IMR-90 (cell line): ENCODE results near the gene GLS2. TPM values are rescaled to one million over a fixed set of nuclear protein-coding genes. Genes with fewer than 3 reads are reported as not detected.

ENCODE experiments used
- ATAC-seq: fragments of 200-7000 bp; cut with Tn5 transposase; 2 replicates; pipeline ENCODE4 v1.9.1; 2020; ENCODE audit warnings: low read depth, mild to moderate bottlenecking, moderate library complexity
- BruUV-seq: library from RNA; stranded (reverse); fragments of 400-500 nt; replicated peaks from 2 replicates; lab custom pipeline; 2021; lab: Mats Ljungman, UMichigan
- CTCF ChIA-PET: fragments of 300-600 bp; formaldehyde crosslinking; extraction: SDS; loops from one replicate; lab custom pipeline; 2021; ENCODE audit warnings: antibody characterized with exemption; lab: Yijun Ruan, JAX
- POLR2A ChIA-PET: fragments of 300-600 bp; sonication (Branson Sonifier 250); formaldehyde crosslinking; loops from one replicate; lab custom pipeline; 2022; ENCODE audit warnings: antibody characterized with exemption; ENCODE audit not compliant: unreplicated experiment; lab: Charles Lee
- DNase-seq: peaks from one replicate; pipeline ENCODE4 v3.0.0; 2013
- H2AFZ ChIP-seq: replicated peaks from 2 replicates; pipeline ENCODE3; 2013; ENCODE audit warnings: low read length, mild to moderate bottlenecking; ENCODE audit not compliant: poor library complexity
- H2AK5ac ChIP-seq: 2 replicates; pipeline ENCODE4 v1.6.1; 2013; ENCODE audit warnings: low read depth, low read length, inconsistent platforms
- H2AK9ac ChIP-seq: replicated peaks from 2 replicates; pipeline ENCODE3; 2013; ENCODE audit warnings: mild to moderate bottlenecking, low read depth, low read length, moderate library complexity; ENCODE audit not compliant: poor library complexity
- H2BK120ac ChIP-seq: 2 replicates; pipeline ENCODE4 v1.6.1; 2013; ENCODE audit warnings: low read depth, low read length, inconsistent platforms
- H2BK15ac ChIP-seq: 3 replicates; pipeline ENCODE4 v1.6.1; 2013; ENCODE audit warnings: low read depth, low read length, inconsistent platforms
- H2BK20ac ChIP-seq: 2 replicates; pipeline ENCODE4 v1.6.1; 2013; ENCODE audit warnings: low read depth, mild to moderate bottlenecking, inconsistent platforms, low read length, moderate library complexity
- H2BK5ac ChIP-seq: 2 replicates; pipeline ENCODE4 v1.6.1; 2013; ENCODE audit warnings: mild to moderate bottlenecking, low read depth, low read length, inconsistent platforms; ENCODE audit not compliant: poor library complexity, severe bottlenecking
- H3K14ac ChIP-seq: replicated peaks from 2 replicates; pipeline ENCODE4 v1.6.1; 2013; ENCODE audit warnings: low read depth, low read length, inconsistent platforms
- H3K18ac ChIP-seq: 2 replicates; pipeline ENCODE4 v1.6.1; 2013; ENCODE audit warnings: low read depth, low read length, control low read depth
- H3K23ac ChIP-seq: 2 replicates; pipeline ENCODE4 v1.6.1; 2013; ENCODE audit warnings: low read depth, low read length, inconsistent platforms
- H3K27ac ChIP-seq: 2 replicates; pipeline ENCODE4 v1.5.1; 2013; ENCODE audit warnings: mild to moderate bottlenecking, control low read depth, low read length; ENCODE audit not compliant: insufficient read depth
- H3K27me3 ChIP-seq: 2 replicates; pipeline ENCODE4 v1.6.1; 2013; ENCODE audit warnings: low read length; ENCODE audit not compliant: control insufficient read depth, insufficient read depth
- H3K36me3 ChIP-seq: 2 replicates; pipeline ENCODE4 v1.6.1; 2013; ENCODE audit warnings: low read length, mixed read lengths; ENCODE audit not compliant: control insufficient read depth, insufficient read depth
- H3K4ac ChIP-seq: 2 replicates; pipeline ENCODE4 v1.6.1; 2013; ENCODE audit warnings: low read depth, low read length, inconsistent platforms
- H3K4me1 ChIP-seq: 2 replicates; pipeline ENCODE4 v1.6.1; 2013; ENCODE audit warnings: low read length, mixed read lengths; ENCODE audit not compliant: control insufficient read depth, insufficient read depth
- H3K4me2 ChIP-seq: 2 replicates; pipeline ENCODE4 v1.6.1; 2013; ENCODE audit warnings: low read depth, mild to moderate bottlenecking, control low read depth, low read length, moderate library complexity
- H3K4me3 ChIP-seq: 2 replicates; pipeline ENCODE4 v1.5.1; 2013; ENCODE audit warnings: low read depth, mild to moderate bottlenecking, control low read depth, low read length, moderate library complexity; ENCODE audit not compliant: insufficient read depth
- H3K56ac ChIP-seq: 2 replicates; pipeline ENCODE4 v1.6.1; 2013; ENCODE audit warnings: low read length, inconsistent platforms; ENCODE audit not compliant: insufficient read depth; ENCODE audit errors: extremely low read depth
- H3K79me1 ChIP-seq, 2 experiments: 2 replicates each; pipeline ENCODE4 v1.6.1; 2013; ENCODE audit warnings: low read length in 2 of 2, inconsistent platforms in 1 of 2, low read depth in 1 of 2
- H3K9ac ChIP-seq: 2 replicates; pipeline ENCODE4 v1.6.1; 2013; ENCODE audit warnings: low read depth, low read length, control low read depth
- H3K9me1 ChIP-seq: 2 replicates; pipeline ENCODE4 v1.6.1; 2013; ENCODE audit warnings: low read length, inconsistent platforms; ENCODE audit not compliant: insufficient read depth
- H3K9me3 ChIP-seq: 2 replicates; pipeline ENCODE4 v1.6.1; 2013; ENCODE audit warnings: low read length; ENCODE audit not compliant: control insufficient read depth, insufficient read depth
- H4K20me1 ChIP-seq: 2 replicates; pipeline ENCODE4 v1.6.1; 2013; ENCODE audit warnings: low read length, inconsistent platforms; ENCODE audit not compliant: insufficient read depth
- H4K5ac ChIP-seq: 2 replicates; pipeline ENCODE4 v1.6.1; 2013; ENCODE audit warnings: mild to moderate bottlenecking, low read depth, low read length, control low read depth
- H4K8ac ChIP-seq, 2 experiments: 2 replicates each; pipeline ENCODE4 v1.6.1; 2013; ENCODE audit warnings: low read depth in 2 of 2, low read length in 2 of 2, control low read depth in 1 of 2, inconsistent platforms in 1 of 2
- H4K91ac ChIP-seq: 2 replicates; pipeline ENCODE4 v1.6.1; 2013; ENCODE audit warnings: low read depth, low read length, inconsistent platforms; ENCODE audit not compliant: insufficient read depth
- BHLHE40 ChIP-seq: fragments of 150-350 bp; IDR thresholded peaks from 2 replicates; pipeline ENCODE4 v1.6.1; 2016; ENCODE audit warnings: mild to moderate bottlenecking, low read depth, low read length
- CEBPB ChIP-seq: IDR thresholded peaks from 2 replicates; pipeline ENCODE4 v1.6.1; 2012; ENCODE audit warnings: low read depth, low read length, improper control_type of control experiment
- CHD1 ChIP-seq: IDR thresholded peaks from 2 replicates; pipeline ENCODE4 v1.6.1; 2012; ENCODE audit warnings: low read depth, low read length, improper control_type of control experiment
- CTCF ChIP-seq: conservative IDR thresholded peaks from 2 replicates; pipeline ENCODE4 v1.5.1; 2012; ENCODE audit warnings: mild to moderate bottlenecking, low read depth, low read length, improper control_type of control experiment
- ELK1 ChIP-seq: fragments of 150-350 bp; IDR thresholded peaks from 2 replicates; pipeline ENCODE4 v1.6.1; 2016; ENCODE audit warnings: low read depth, mild to moderate bottlenecking, low read length, moderate library complexity, borderline replicate concordance
- FOS ChIP-seq: fragments of 150-350 bp; IDR thresholded peaks from 2 replicates; pipeline ENCODE4 v1.6.1; 2016; ENCODE audit warnings: low read depth, low read length
- MAFK ChIP-seq: IDR thresholded peaks from 2 replicates; pipeline ENCODE4 v1.6.1; 2012; ENCODE audit warnings: low read depth, low read length, improper control_type of control experiment
- MAZ ChIP-seq: IDR thresholded peaks from 2 replicates; pipeline ENCODE4 v1.6.1; 2012; ENCODE audit warnings: low read depth, mild to moderate bottlenecking, low read length, improper control_type of control experiment, moderate library complexity, borderline replicate concordance
- MXI1 ChIP-seq: IDR thresholded peaks from 2 replicates; pipeline ENCODE4 v1.6.1; 2012; ENCODE audit warnings: low read depth, mild to moderate bottlenecking, low read length, moderate library complexity, borderline replicate concordance
- NFE2L2 ChIP-seq: fragments of 150-350 bp; IDR thresholded peaks from 2 replicates; pipeline ENCODE4 v1.6.1; 2016; ENCODE audit warnings: low read depth, mild to moderate bottlenecking, low read length
- POLR2A ChIP-seq: IDR thresholded peaks from 2 replicates; pipeline ENCODE4 v1.6.1; 2012; ENCODE audit warnings: mild to moderate bottlenecking, low read depth, low read length
- RAD21 ChIP-seq: IDR thresholded peaks from 2 replicates; pipeline ENCODE4 v1.6.1; 2012; ENCODE audit warnings: low read length, improper control_type of control experiment
- RCOR1 ChIP-seq: IDR thresholded peaks from 2 replicates; pipeline ENCODE4 v1.6.1; 2012; ENCODE audit warnings: mild to moderate bottlenecking, low read length, improper control_type of control experiment; ENCODE audit not compliant: insufficient replicate concordance
- RFX5 ChIP-seq: IDR thresholded peaks from 2 replicates; pipeline ENCODE4 v1.8.0; 2012; ENCODE audit warnings: low read depth, mild to moderate bottlenecking, low read length, moderate library complexity
- SMC3 ChIP-seq: fragments of 150-350 bp; IDR thresholded peaks from 2 replicates; pipeline ENCODE4 v1.6.1; 2016; ENCODE audit warnings: low read depth, mild to moderate bottlenecking, antibody characterized with exemption, low read length, moderate library complexity
- WGBS, 2 experiments: methylation state at CpG; one replicate each; pipeline versions ENCODE4 v1.1.5 to v1.1.7; 2013; ENCODE audit warnings: missing lambda C conversion rate in 2 of 2; ENCODE audit not compliant: insufficient read length in 1 of 2; ENCODE audit errors: extremely low coverage in 2 of 2; 5-methylcytosine and 5-hydroxymethylcytosine counted together
- dilution Hi-C: fragments of 300-500 bp; cut with HindIII; formaldehyde crosslinking; loops from one replicate; pipeline ENCODE4 v1.14.3; 2018; ENCODE audit warnings: low sequenced_read_pairs; ENCODE audit not compliant: unreplicated experiment
- in situ Hi-C: fragments of 300-500 bp; cut with MboI; formaldehyde crosslinking; loops from 3 replicates; pipeline ENCODE4 v1.14.3; 2019; ENCODE audit warnings: low sequenced_read_pairs, inconsistent platforms, mixed read lengths
- intact Hi-C: fragments of 100-400 bp; cut with micrococcal nuclease; formaldehyde crosslinking; loops from 2 replicates; pipeline ENCODE4 v1.10.0; 2022
- polyA plus RNA-seq, 3 experiments: library from polyadenylated mRNA; depleted of rRNA; stranded (reverse); fragments of >200 nt; gene quantifications; 2 replicates each; pipeline ENCODE4 v1.2.3, GENCODE V29; 2012; ENCODE audit warnings: low replicate concordance in 1 of 3
- total RNA-seq: library from RNA; depleted of rRNA; stranded (reverse); fragments of >200 nt; gene quantifications from 2 replicates; pipeline ENCODE4 v1.2.3, GENCODE V29; 2012
- TF ChIP-seq, protein P1 (sequence below): fragments of 150-350 bp; IDR thresholded peaks from 2 replicates; pipeline ENCODE4 v1.6.1; 2017; ENCODE audit warnings: mild to moderate bottlenecking, antibody characterized with exemption, low read length, low read depth

GLS2 gene
- total and polyA plus RNA-seq, 2 of the 4 experiments (the other 2 are of a cell fraction), result 0.21 to 0.36 TPM

GRCh38 chr12:56510786-56511185, 22.8 kb upstream of the GLS2 start:
- no TSS peak for BruUV-seq

More at GRCh38 chr12:56510786-56511185, 22.8 kb upstream of the GLS2 start:
- Histone ChIP-seq H3K79me1 (no peaks in the 10 kb centered on the region), H4K8ac (no peak overlapping the region), H3K27me3 (no peaks in the 10 kb centered on the region; the same call in 1 of the 2 replicates), H3K14ac (no peak overlapping the region), H3K27ac (no peak overlapping the region), H3K56ac (no peak overlapping the region), H3K9me1 (no peaks in the 10 kb centered on the region), H3K23ac (no peak overlapping the region), H2AK9ac (no peak overlapping the region), H4K20me1 (no peaks in the 10 kb centered on the region), H2BK20ac (no peak overlapping the region), H3K4ac (no peak overlapping the region), H3K4me2 (no peak overlapping the region), H4K91ac (no peak overlapping the region), H3K18ac (no peak overlapping the region), H3K4me1 (no peaks in the 10 kb centered on the region), H3K9me3 (no peaks in the 10 kb centered on the region), H2BK5ac (no peak overlapping the region), H2AK5ac (no peak overlapping the region), H3K36me3 (no peaks in the 10 kb centered on the region), H4K5ac (no peak overlapping the region), H2BK15ac (no peak overlapping the region), H3K9ac (no peak overlapping the region), H3K4me3 (no peak overlapping the region), H2AFZ (no peak overlapping the region), H2BK120ac (no peak overlapping the region)
- intact Hi-C loops, result no loop called here
- TF ChIP-seq RAD21 (no peak), SMC3 (no peak), RFX5 (no peak), CHD1 (no peak), CTCF (no peak), RCOR1 (no peak), MXI1 (no peak), ELK1 (no peak), NFE2L2 (no peak), POLR2A (no peak), BHLHE40 (no peak), MAFK (no peak), CEBPB (no peak), FOS (no peak), MAZ (no peak)
- TF ChIP-seq, protein P1, sequence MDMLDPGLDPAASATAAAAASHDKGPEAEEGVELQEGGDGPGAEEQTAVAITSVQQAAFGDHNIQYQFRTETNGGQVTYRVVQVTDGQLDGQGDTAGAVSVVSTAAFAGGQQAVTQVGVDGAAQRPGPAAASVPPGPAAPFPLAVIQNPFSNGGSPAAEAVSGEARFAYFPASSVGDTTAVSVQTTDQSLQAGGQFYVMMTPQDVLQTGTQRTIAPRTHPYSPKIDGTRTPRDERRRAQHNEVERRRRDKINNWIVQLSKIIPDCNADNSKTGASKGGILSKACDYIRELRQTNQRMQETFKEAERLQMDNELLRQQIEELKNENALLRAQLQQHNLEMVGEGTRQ, result no peak
- dilution Hi-C loops, result no loop called here
- in situ Hi-C loops, result loop anchor here (25.0 kb wide), 1 partner anchor 477 kb away; a partner anchor contains a TSS
- ChIA-PET CTCF (no interaction called here), POLR2A (no interaction called here)
- WGBS, 2 experiments, result 87% methylated on average over 15 of the region's 16 CpGs; no CpG with 5 or more reads in 1 of the 2 experiments
- no peak for DNase-seq
- no peak for ATAC-seq
